Activated CD4-positive, alpha-beta T cell treated with anti-CD3 and anti-CD28 coated beads for 48 hours (primary cell): ENCODE results near the gene SLX9.
"Not testable (repeated sequence)": the region's sequence is repeated elsewhere in the genome, so short reads cannot be mapped to it uniquely, and the experiment has no call there.

Experiments used
- DNase-seq: peaks from one replicate; pipeline ENCODE4 v3.0.0-alpha.2; 2020

Gene SLX9

DNA sequence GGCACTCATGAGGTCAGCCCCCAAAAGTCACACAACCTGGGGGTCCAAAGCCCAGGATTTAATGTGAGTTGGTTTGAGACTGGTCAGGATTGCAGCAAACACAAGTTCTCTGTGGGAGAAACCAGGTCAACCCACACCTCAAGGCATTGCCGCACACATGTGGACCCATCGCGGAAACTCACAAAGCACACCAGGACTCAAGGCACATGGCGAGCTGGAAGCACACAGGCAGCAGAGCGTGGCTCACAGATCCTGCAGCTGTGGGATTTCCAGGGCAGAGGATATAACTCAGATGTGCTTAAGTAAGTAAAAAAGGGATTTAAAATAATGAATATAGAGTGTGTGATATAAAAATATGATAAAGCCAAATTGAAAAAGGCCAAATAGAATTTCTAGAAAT is 82.9 kb downstream of the SLX9 start:
- DNase-seq, result no peak

GRCh38 chr21:45024516-45024915 is 84.7 kb downstream of the SLX9 start:
- DNase-seq, result not testable (repeated sequence)

DNA sequence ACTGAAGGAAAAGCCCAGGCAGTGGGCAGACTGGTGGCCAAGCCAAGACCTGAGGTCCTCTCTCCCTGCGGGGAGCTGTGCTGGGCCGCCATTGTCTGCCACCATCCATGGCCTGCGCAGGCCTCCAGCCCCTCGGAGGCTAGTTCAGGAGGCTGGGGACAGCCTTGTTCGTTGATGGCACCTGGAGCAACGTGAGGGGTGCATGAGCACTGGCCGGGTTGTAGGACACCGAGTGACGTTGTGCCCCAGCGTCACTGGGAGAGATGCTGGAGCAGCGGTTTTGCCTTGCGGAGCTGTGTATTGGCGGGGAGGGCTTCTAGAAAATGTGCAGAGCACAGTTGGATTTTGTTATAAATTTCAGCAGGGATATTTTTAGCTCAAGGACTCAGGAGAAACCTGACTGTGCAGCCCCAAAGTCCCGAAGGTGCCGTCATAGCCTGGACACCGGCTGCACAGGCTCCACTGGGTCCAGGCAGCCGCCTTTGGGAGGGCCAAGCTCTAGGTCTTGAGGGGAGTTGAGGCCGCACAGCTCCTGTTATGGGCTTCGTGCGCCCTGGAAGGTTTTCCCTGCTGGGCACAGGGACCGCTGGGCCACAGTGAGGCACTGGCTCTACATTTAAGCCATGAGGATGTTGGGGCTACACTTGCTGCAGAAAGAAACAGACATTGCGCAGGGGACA is 86.4 kb downstream of the SLX9 start:
- DNase-seq, result no peak
